NCI-H345 (cell line): Measurements from ENCODE around the gene CAT.
"Not testable (repeated sequence)": the region's sequence is repeated elsewhere in the genome, so short reads cannot be mapped to it uniquely, and the experiment has no call there.

Source experiments
- DNase-seq: peaks from one replicate; lab custom pipeline; 2025; lab: John Stamatoyannopoulos, UW

The CAT gene

GRCh38 chr11:34438529-34439507 is at the start of gene CAT:
TSS of gene CAT (plus strand) at chr11:34438934. CDS start at chr11:34439014, 80 bp downstream.
- DNase-seq = peak; percentile 97

- DNase-seq = no peak
These were observed 43.9 kb upstream of the CAT start for GRCh38 chr11:34394771-34395300.

GRCh38 chr11:34395916-34396550 is 42.7 kb upstream of the CAT start:
- no peak for DNase-seq

- DNase-seq = no peak
These were observed 41.6 kb upstream of the CAT start for GRCh38 chr11:34397120-34397519.

- no peak for DNase-seq
These were observed 40.9 kb upstream of the CAT start for GRCh38 chr11:34397811-34398210.

GRCh38 chr11:34403431-34403830 is 35.3 kb upstream of the CAT start:
- no peak for DNase-seq

GRCh38 chr11:34404280-34404679 is 34.5 kb upstream of the CAT start:
- no peak for DNase-seq

GRCh38 chr11:34405079-34405858 is 33.5 kb upstream of the CAT start:
- DNase-seq = no peak

GRCh38 chr11:34406413-34406812 is 32.3 kb upstream of the CAT start:
- DNase-seq = no peak

- no peak for DNase-seq
These were observed 31.5 kb upstream of the CAT start for GRCh38 chr11:34407121-34407813.

- no peak for DNase-seq
These were observed 30.1 kb upstream of the CAT start for GRCh38 chr11:34408580-34409172.

GRCh38 chr11:34411111-34411510 is 27.6 kb upstream of the CAT start:
- DNase-seq = no peak

- DNase-seq = no peak
These were observed 26.9 kb upstream of the CAT start for GRCh38 chr11:34411791-34412190.

GRCh38 chr11:34413263-34413662 is 25.5 kb upstream of the CAT start:
- no peak for DNase-seq

GRCh38 chr11:34415538-34415937 is 23.2 kb upstream of the CAT start:
- DNase-seq = no peak

- DNase-seq = no peak
These were observed 22.6 kb upstream of the CAT start for GRCh38 chr11:34416088-34416487.

- no peak for DNase-seq
These were observed 22.0 kb upstream of the CAT start for GRCh38 chr11:34416766-34417165.

GRCh38 chr11:34417202-34417601 is 21.5 kb upstream of the CAT start:
- no peak for DNase-seq

GRCh38 chr11:34419158-34419557 is 19.6 kb upstream of the CAT start:
- no peak for DNase-seq

GRCh38 chr11:34423300-34423699 is 15.4 kb upstream of the CAT start:
- DNase-seq = no peak

- not testable (repeated sequence) for DNase-seq
These were observed 13.9 kb upstream of the CAT start for GRCh38 chr11:34424826-34425225.
